HepG2 (cell line): ENCODE data around the gene TRIM2. TPM values are rescaled to one million over a fixed set of nuclear protein-coding genes. Genes with fewer than 3 reads are reported as not detected.

ENCODE experiments used
- CC2D1A ChIP-seq: sonication (generic); formaldehyde crosslinking; IDR thresholded peaks from 2 replicates; pipeline ENCODE4 v1.8.1; 2023; ENCODE audit warnings: mild to moderate bottlenecking, missing genetic modification reagents
- ETV6 ChIP-seq: sonication (generic); formaldehyde crosslinking; conservative IDR thresholded peaks from 2 replicates; pipeline ENCODE4 v1.4.0; 2020; ENCODE audit warnings: missing genetic modification reagents
- HNRNPH1 ChIP-seq: fragments of 200-400 bp; formaldehyde crosslinking; optimal IDR thresholded peaks from 2 replicates; pipeline ENCODE3; 2017; ENCODE audit warnings: mild to moderate bottlenecking, low read depth, low read length
- HNRNPL ChIP-seq: fragments of 200-400 bp; formaldehyde crosslinking; IDR thresholded peaks from 2 replicates; pipeline ENCODE4 v1.6.1; 2017; ENCODE audit warnings: mild to moderate bottlenecking, low read depth, low read length
- KDM5B ChIP-seq: sonication (generic); formaldehyde crosslinking; IDR thresholded peaks from 2 replicates; pipeline ENCODE4 v1.4.0; 2020; ENCODE audit warnings: missing genetic modification reagents, mild to moderate bottlenecking, borderline replicate concordance
- MAFK ChIP-seq, 2 experiments: IDR thresholded peaks in 1 of 2; conservative IDR thresholded peaks in 1 of 2; 2 replicates each; pipeline ENCODE4 v1.6.1; 2011; ENCODE audit warnings: improper control_type of control experiment in 2 of 2, low read length in 2 of 2
- MTF2 ChIP-seq: sonication (generic); formaldehyde crosslinking; IDR thresholded peaks from 2 replicates; pipeline ENCODE4 v1.5.0; 2020; ENCODE audit warnings: missing genetic modification reagents, borderline replicate concordance
- NFYB ChIP-seq: sonication (generic); formaldehyde crosslinking; IDR thresholded peaks from 2 replicates; pipeline ENCODE4 v1.4.0; 2020; ENCODE audit warnings: missing genetic modification reagents
- REXO4 ChIP-seq: sonication (generic); formaldehyde crosslinking; IDR thresholded peaks from 2 replicates; pipeline ENCODE4 v1.8.0; 2022; ENCODE audit warnings: missing genetic modification reagents, mild to moderate bottlenecking, borderline replicate concordance
- RFX3 ChIP-seq: IDR thresholded peaks from 2 replicates; pipeline ENCODE4 v1.6.1; 2016; ENCODE audit warnings: missing biosample characterization, missing genetic modification reagents
- ZNF232 ChIP-seq: sonication (generic); formaldehyde crosslinking; IDR thresholded peaks from 2 replicates; pipeline ENCODE4 v1.4.0; 2020; ENCODE audit warnings: missing genetic modification reagents, borderline replicate concordance
- ZNF431 ChIP-seq: sonication (generic); formaldehyde crosslinking; IDR thresholded peaks from 2 replicates; pipeline ENCODE4 v1.9.0; 2022; ENCODE audit warnings: missing genetic modification reagents, low read depth, mild to moderate bottlenecking, borderline replicate concordance
- ZNF547 ChIP-seq: sonication (generic); formaldehyde crosslinking; IDR thresholded peaks from 2 replicates; pipeline ENCODE4 v1.5.1; 2020; ENCODE audit warnings: mild to moderate bottlenecking, missing genetic modification reagents
- ZNF607 ChIP-seq: sonication (generic); formaldehyde crosslinking; IDR thresholded peaks from 2 replicates; pipeline ENCODE4 v1.5.1; 2020; ENCODE audit warnings: missing genetic modification reagents, mild to moderate bottlenecking, borderline replicate concordance
- ZNF678 ChIP-seq: sonication (generic); formaldehyde crosslinking; IDR thresholded peaks from 2 replicates; pipeline ENCODE4 v1.4.0; 2020; ENCODE audit warnings: mild to moderate bottlenecking, missing genetic modification reagents
- ZNF737 ChIP-seq: sonication (generic); formaldehyde crosslinking; IDR thresholded peaks from 2 replicates; pipeline ENCODE4 v1.5.0; 2020; ENCODE audit warnings: missing genetic modification reagents, mild to moderate bottlenecking, borderline replicate concordance
- ZSCAN12 ChIP-seq: sonication (generic); formaldehyde crosslinking; IDR thresholded peaks from 2 replicates; pipeline ENCODE4 v1.9.0; 2021; ENCODE audit warnings: mild to moderate bottlenecking, missing genetic modification reagents
- ZSCAN30 ChIP-seq: sonication (generic); formaldehyde crosslinking; IDR thresholded peaks from 2 replicates; pipeline ENCODE4 v1.5.0; 2020; ENCODE audit warnings: mild to moderate bottlenecking, missing genetic modification reagents
- polyA plus RNA-seq, 8 experiments: library from polyadenylated mRNA; depleted of rRNA in 3 of 8; stranded (reverse) in 7 of 8; unstranded in 1 of 8; fragments of >200 nt; fragmentation: Illumina TruSeq in 4 of 8; extraction: Trizol in 4 of 8; gene quantifications; 2 replicates each; pipeline versions ENCODE4 v1.2.1 to v1.2.3, GENCODE V29; 2011 to 2016; ENCODE audit warnings: low read depth in 4 of 8, missing spikeins in 1 of 8, mixed read lengths in 1 of 8; ENCODE audit not compliant: insufficient read depth in 1 of 8
- total RNA-seq, 5 experiments: library from RNA; depleted of rRNA; stranded (reverse); fragments of >200 nt; fragmentation: Illumina TruSeq; extraction: Trizol; gene quantifications; 2 replicates each; pipeline ENCODE4 v1.2.3, GENCODE V29; 2016; ENCODE audit warnings: low read depth in 1 of 5
- TF ChIP-seq, protein P1 (sequence below): sonication (generic); formaldehyde crosslinking; conservative IDR thresholded peaks from 2 replicates; pipeline ENCODE4 v1.5.0; 2020; ENCODE audit warnings: missing genetic modification reagents
- TF ChIP-seq, protein P2 (sequence below): sonication (generic); IDR thresholded peaks from 2 replicates; pipeline ENCODE4 v1.6.1; 2016; ENCODE audit warnings: low read depth, borderline replicate concordance
- TF ChIP-seq, protein P3 (sequence below): sonication (generic); formaldehyde crosslinking; IDR thresholded peaks from 2 replicates; pipeline ENCODE4 v1.4.0; 2020; ENCODE audit warnings: missing genetic modification reagents
- TF ChIP-seq, protein P4 (sequence below): sonication (generic); formaldehyde crosslinking; IDR thresholded peaks from 2 replicates; pipeline ENCODE4 v1.4.0; 2020; ENCODE audit warnings: mild to moderate bottlenecking, missing genetic modification reagents

Gene TRIM2
- total and polyA plus RNA-seq, 2 of the 13 experiments (the other 11 are each of a cell fraction or from before 2014, with no cell fraction given) = 2.1 to 4.2 TPM

DNA sequence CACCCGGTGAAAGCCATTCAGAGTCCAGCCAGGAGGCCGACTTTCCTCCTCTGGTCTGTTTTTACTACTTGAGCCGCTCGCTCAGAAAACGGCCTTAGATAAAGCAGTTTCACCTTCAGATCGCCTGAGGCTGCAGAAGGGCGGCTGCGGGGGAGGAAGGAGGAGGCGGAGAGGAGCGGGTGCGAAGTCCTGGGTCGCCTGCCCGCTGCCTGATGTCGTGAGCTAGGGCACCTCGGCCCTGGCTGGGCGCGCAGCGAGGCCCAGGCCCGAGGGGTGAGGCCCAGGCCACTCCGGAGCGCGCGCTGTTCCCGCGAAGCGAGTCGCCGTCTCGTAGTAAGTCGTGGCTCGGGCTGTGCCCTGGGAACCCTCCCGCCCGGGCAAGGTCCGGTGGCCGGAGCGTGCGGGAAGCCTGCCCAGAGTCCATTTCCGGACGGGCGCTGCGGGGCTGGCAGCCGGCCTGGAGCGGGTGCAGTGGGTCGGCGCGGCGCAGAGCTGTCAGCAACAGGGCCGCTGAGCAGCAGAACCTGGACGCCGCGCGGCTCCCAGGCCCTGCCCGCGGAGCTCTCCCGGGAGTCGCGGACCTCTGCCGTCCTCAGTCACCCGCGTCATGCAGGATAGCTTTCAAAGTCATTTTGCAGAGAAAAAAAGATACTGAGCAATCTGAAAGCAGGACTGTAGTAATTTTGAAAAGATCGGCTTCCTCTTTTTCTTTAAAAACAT lies 18.6 kb downstream of the TRIM2 start (continued):
- peak; percentile 91 for TF ChIP-seq ZNF678 (CRISPR knock-in tag)
- peak; percentile 80; the same call in 1 of the 2 replicates for TF ChIP-seq HNRNPL
- TF ChIP-seq ZNF607 = peak; percentile 84
- TF ChIP-seq, protein P1, sequence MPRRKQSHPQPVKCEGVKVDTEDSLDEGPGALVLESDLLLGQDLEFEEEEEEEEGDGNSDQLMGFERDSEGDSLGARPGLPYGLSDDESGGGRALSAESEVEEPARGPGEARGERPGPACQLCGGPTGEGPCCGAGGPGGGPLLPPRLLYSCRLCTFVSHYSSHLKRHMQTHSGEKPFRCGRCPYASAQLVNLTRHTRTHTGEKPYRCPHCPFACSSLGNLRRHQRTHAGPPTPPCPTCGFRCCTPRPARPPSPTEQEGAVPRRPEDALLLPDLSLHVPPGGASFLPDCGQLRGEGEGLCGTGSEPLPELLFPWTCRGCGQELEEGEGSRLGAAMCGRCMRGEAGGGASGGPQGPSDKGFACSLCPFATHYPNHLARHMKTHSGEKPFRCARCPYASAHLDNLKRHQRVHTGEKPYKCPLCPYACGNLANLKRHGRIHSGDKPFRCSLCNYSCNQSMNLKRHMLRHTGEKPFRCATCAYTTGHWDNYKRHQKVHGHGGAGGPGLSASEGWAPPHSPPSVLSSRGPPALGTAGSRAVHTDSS (CRISPR knock-in tag) = no peak
- TF ChIP-seq ZNF431 (CRISPR knock-in tag) = peak; percentile 33; the same call in 1 of the 2 replicates
- no peak for TF ChIP-seq NFYB
- TF ChIP-seq, protein P2, sequence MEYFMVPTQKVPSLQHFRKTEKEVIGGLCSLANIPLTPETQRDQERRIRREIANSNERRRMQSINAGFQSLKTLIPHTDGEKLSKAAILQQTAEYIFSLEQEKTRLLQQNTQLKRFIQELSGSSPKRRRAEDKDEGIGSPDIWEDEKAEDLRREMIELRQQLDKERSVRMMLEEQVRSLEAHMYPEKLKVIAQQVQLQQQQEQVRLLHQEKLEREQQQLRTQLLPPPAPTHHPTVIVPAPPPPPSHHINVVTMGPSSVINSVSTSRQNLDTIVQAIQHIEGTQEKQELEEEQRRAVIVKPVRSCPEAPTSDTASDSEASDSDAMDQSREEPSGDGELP = no peak
- peak; percentile 80; the same call in 1 of the 2 replicates for TF ChIP-seq ZSCAN30 (CRISPR knock-in tag)
- peak; percentile 73 for TF ChIP-seq ZNF547 (CRISPR knock-in tag)
- peak; percentile 82; the same call in 1 of the 2 replicates for TF ChIP-seq REXO4
- TF ChIP-seq ETV6 = 0 out of 2 replicates have a peak, but pooled peaks have one; percentile 52
- TF ChIP-seq KDM5B = peak; percentile 92
- TF ChIP-seq MAFK (conservative IDR thresholded peaks at IDR 0.05 in 1 of 2, IDR thresholded peaks at IDR 0.05 in 1 of 2; ENCODE audit: low read length in 2 of 2) = no peak
- peak; percentile 64; the same call in 1 of the 2 replicates for TF ChIP-seq ZNF232
- peak; percentile 59; the same call in 1 of the 2 replicates for TF ChIP-seq MTF2 (CRISPR knock-in tag)
- TF ChIP-seq ZNF737 = peak; percentile 69; the same call in 1 of the 2 replicates
- TF ChIP-seq RFX3 (CRISPR knock-in tag) = no peak
- 0 out of 2 replicates have a peak, but pooled peaks have one; percentile 57 for TF ChIP-seq ZSCAN12 (CRISPR knock-in tag)
- TF ChIP-seq CC2D1A (CRISPR knock-in tag) = no peak
- TF ChIP-seq, protein P3, sequence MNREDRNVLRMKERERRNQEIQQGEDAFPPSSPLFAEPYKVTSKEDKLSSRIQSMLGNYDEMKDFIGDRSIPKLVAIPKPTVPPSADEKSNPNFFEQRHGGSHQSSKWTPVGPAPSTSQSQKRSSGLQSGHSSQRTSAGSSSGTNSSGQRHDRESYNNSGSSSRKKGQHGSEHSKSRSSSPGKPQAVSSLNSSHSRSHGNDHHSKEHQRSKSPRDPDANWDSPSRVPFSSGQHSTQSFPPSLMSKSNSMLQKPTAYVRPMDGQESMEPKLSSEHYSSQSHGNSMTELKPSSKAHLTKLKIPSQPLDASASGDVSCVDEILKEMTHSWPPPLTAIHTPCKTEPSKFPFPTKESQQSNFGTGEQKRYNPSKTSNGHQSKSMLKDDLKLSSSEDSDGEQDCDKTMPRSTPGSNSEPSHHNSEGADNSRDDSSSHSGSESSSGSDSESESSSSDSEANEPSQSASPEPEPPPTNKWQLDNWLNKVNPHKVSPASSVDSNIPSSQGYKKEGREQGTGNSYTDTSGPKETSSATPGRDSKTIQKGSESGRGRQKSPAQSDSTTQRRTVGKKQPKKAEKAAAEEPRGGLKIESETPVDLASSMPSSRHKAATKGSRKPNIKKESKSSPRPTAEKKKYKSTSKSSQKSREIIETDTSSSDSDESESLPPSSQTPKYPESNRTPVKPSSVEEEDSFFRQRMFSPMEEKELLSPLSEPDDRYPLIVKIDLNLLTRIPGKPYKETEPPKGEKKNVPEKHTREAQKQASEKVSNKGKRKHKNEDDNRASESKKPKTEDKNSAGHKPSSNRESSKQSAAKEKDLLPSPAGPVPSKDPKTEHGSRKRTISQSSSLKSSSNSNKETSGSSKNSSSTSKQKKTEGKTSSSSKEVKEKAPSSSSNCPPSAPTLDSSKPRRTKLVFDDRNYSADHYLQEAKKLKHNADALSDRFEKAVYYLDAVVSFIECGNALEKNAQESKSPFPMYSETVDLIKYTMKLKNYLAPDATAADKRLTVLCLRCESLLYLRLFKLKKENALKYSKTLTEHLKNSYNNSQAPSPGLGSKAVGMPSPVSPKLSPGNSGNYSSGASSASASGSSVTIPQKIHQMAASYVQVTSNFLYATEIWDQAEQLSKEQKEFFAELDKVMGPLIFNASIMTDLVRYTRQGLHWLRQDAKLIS = no peak
- TF ChIP-seq, protein P4, sequence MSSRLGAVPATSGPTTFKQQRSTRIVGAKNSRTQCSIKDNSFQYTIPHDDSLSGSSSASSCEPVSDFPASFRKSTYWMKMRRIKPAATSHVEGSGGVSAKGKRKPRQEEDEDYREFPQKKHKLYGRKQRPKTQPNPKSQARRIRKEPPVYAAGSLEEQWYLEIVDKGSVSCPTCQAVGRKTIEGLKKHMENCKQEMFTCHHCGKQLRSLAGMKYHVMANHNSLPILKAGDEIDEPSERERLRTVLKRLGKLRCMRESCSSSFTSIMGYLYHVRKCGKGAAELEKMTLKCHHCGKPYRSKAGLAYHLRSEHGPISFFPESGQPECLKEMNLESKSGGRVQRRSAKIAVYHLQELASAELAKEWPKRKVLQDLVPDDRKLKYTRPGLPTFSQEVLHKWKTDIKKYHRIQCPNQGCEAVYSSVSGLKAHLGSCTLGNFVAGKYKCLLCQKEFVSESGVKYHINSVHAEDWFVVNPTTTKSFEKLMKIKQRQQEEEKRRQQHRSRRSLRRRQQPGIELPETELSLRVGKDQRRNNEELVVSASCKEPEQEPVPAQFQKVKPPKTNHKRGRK (CRISPR knock-in tag) = 0 out of 2 replicates have a peak, but pooled peaks have one; percentile 22
- TF ChIP-seq HNRNPH1 = no peak
